Inflammatory macrophage treated with lipopolysaccharide for 1 hour (primary cell): ENCODE measurements around the gene PCBP1.
"Not testable (repeated sequence)": the region's sequence is repeated elsewhere in the genome, so short reads cannot be mapped to it uniquely, and the experiment has no call there.

Experiments used
- DNase-seq, 2 donors: peaks; one replicate each; pipeline ENCODE4 v3.0.0-alpha.2; 2020 to 2022

Gene PCBP1

GRCh38 chr2:70101174-70101573 is 13.9 kb downstream of the PCBP1 start:
- DNase-seq = no peak

DNA sequence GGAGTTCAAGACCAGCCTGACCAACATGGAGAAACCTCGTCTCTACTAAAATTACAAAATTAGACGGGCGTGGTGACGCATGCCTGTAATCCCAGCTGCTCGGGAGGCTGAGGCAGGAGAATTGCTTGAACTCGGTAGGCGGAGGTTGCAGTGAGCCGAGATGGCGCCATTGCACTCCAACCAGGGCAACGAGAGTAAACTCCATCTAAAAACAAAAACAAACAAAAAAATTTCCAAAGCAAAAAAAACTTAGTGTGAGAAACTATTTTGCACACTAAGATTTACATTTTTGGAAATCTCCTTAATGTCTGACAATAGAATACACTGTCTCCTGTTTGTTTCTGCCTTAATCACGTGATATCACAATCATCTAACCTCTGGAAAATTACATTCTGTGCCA is 14.4 kb downstream of the PCBP1 start:
- DNase-seq = not testable (repeated sequence)

DNA sequence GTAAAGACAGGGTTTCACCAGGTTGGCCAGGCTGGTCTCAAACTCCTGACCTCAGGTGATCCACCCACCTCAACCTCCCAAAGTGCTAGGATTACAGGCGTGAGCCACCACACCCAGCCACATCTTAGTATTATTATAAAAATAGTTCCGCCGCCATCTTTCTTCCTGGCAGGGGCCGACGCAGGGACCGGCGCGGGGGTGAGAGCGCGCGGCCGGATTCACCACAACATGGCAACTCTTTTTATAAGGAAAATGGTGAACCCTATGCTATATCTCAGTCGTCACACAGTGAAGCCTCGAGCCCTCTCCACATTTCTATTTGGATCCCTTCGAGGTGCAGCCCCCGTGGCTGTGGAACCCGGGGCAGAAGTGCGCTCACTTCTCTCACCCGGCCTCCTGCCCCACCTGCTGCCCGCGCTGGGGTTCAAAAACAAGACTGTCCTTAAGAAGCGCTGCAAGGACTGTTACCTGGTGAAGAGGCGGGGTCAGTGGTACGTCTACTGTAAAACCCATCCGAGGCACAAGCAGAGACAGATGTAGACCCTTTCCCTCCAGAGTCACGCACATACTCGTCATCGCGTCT is 15.1 kb downstream of the PCBP1 start:
- DNase-seq = not testable (repeated sequence)

DNA sequence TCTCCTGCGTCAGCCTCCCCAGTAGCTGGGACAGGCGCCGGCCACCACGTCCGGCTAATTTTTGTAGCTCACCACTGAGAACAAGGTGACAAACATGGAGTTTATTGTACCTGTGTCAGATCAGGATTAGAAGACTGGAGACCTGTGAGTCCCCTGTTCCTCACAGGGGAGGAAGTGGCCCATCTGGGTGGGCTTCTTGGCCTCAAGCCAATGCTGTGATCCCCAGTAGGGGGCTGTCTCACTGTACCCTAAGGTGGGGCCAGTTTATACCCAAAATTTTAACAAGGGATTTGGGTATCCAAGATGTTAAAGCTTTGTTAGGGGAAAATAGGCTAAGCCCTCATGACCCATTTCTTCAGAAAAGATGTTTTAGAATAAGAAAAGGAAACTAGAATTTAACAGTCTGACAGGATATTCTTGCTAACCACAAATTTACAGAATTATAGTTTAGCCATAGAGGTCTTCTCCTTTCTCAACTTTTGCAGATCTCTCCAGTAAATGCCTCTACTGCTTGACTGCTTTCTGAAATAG is 16.3 kb downstream of the PCBP1 start:
- no peak for DNase-seq

DNA sequence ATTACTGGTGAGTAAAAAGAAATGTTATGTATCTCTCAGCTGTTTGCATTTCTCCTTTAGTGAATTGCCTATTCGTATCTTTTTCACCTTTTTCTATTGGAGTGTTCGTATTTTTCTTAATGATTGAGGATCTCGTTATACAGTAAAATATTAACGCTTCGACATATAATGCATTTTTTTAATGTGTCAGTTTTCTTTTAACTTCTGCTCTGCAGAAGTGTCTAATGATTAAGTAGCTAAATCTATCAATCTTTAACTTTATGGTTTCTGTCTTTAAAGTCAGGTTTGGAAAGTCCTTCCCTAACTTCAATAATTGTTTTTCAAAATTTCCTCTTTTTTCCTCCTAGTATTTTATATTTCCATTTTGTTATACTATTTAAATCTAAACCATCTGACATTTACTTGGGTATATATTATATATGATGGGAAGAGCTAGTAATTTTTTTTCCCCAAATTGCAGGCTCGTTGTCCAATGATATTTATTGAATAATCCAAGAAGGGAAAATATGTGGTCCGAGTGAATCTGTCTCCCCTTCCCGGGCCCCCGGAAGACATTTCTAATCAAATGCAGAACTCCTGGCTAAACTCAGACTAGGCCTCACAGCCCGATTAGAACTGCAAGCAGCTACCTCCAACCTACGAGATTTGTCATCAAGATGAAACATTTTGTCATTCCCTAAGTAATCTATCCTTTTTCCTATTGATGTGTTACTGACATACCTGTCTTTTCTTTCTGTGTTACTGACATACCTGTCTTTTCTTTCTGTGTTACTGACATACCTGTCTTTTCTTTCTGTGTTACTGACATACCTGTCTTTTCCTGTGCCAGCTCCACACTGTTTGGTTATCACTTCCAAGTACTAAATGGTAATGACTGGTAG is 17.2 kb downstream of the PCBP1 start:
- peak; percentile 59 to 62 for DNase-seq

DNA sequence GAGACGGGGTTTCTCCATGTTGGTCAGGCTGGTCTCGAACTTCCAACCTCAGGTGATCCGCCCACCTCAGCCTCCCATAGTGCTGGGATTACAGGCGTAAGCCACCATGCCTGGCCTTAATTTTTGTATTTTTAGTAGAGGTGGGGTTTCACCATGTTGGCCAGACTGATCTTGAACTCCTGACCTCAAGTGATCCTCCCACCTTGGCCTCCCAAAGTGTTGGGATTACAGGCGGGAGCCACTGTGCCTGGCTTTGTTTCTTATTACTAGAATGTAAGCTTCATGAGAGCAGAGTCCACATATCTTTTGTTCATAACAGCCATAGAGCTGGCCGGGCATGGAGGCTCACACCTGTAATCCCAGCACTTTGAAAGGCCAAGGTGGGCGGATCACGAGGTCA is 18.9 kb downstream of the PCBP1 start:
- DNase-seq = not testable (repeated sequence)

GRCh38 chr2:70110397-70110796 is 23.1 kb downstream of the PCBP1 start:
- DNase-seq = not testable (repeated sequence)

- no peak for DNase-seq
These were observed 24.7 kb downstream of the PCBP1 start for GRCh38 chr2:70111752-70112591.

DNA sequence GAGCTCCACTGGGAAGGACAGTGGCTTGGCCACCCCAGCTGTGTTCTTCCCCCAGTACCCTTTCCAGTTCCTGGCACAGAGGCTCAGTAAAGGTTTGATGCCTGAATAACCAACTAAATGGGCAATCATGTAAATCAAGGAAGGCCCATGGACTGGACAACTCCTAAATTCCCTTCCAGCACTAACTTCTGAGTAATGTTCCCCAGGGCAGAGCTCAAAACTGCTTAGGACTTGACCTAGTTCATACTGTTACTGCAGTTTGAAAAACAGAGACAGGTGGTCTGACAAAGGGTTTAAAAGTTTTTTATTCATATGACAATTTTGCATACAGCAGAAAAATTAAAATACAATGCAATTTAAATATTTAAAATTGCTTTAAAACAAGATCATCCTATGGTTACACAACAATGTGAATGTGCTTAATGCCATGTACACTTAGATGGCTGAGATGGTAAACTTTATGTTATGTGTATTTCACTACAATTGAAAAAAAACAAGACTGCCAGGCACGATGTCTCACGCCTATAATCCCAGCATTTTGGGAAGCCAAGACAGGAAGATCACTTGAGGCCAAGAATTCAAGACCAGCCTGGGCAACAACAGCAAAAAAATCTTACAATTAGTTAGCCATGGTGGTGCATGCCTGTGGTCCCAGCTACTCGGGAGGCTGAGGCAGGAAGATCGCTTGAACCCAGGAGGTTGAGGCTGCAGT is 26.2 kb downstream of the PCBP1 start:
- no peak for DNase-seq

- peak in 1 of 2 donors; percentile 50 for DNase-seq
These were observed 28.6 kb downstream of the PCBP1 start for GRCh38 chr2:70115646-70116442.

GRCh38 chr2:70116936-70117552 is 29.8 kb downstream of the PCBP1 start:
- DNase-seq = no peak

- no peak for DNase-seq
These were observed 31.6 kb downstream of the PCBP1 start for GRCh38 chr2:70118798-70119454.

GRCh38 chr2:70121627-70122372 is 34.5 kb downstream of the PCBP1 start:
- no peak for DNase-seq

GRCh38 chr2:70122470-70122869 is 35.2 kb downstream of the PCBP1 start:
- no peak for DNase-seq

DNA sequence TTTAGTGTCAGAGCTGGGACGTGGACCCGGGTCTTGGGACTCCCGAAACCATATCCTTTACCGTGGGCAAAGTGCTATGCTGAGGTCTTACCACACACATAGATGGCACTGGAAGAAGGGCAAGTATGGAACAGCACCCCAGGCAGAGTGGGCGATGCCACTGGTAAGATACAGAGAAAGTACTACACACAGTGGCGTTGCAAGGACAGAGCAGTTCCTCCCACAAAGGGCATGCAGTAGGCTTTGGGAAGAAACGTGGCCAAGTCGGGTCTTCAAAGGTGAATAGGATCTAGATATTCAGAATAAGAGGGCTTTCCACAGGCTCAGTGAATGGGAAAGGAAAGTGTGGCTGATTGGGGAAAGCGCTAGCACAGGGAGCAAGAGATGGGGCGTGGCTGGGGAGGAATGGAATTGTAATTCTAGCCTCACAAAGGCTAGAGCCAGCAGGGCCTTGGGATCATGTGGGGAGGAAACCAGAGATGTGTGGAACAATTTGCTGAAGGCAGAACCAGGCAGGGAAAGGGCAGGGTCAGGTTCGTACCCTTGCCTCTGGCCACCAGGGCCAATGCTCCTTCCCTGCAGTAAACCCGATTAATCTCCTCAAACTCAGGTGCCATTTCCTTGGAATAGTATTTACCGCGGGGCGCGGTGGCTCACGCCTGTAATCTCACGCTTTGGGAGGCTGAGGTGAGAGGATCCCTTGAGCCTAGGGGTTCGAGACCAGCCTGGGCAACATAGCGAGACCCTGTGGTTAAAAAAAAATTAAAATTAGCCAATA is 36.0 kb downstream of the PCBP1 start:
- peak in 1 of 2 donors; percentile 42 for DNase-seq

- no peak for DNase-seq
These were observed 36.5 kb downstream of the PCBP1 start for GRCh38 chr2:70123829-70124116.

DNA sequence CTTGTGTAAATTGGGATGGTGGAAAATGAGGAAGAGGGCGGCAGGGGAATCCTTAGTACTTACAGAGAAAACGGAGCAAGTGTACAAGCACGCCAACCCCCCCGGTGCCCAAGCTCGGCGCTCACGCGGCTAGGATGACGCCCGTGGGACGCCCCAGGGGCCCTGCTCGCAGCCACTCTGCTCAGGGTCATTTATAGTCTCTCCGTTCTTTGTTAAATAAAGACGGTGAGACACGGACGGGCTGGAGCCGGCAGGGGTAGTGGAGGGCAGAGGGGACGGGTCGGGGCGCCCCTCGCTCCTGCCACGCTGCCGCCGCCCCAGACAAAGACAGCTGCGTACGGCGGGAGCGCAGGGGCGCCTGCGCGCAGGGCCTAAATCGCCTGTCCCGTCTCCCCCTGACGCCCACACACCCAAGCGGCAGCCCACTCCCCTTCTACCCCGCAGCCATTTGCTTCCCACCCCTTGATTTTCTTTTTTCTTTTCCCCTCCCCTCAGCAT is 37.8 kb downstream of the PCBP1 start:
- peak; percentile 74 to 88 for DNase-seq

- no peak for DNase-seq
These were observed 38.2 kb downstream of the PCBP1 start for GRCh38 chr2:70125498-70125898.

DNA sequence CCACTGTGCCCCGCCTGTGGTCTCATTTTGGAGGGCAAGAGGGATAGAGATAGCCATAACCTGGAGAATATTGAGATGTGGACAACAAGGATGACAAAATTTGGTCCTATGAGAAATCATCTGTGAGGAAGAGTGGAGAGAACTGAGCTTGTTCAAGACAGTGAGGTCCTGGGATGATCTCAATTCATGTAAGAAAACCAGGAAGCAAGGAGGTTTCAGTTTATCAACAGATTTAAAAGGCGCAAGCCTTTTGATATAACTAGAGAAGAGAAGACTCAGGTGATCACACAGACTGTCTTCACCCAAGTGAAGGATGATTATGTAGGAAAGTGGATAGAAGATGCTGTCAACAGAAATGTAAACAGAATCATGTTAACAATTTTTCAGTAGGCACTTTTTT is 39.1 kb downstream of the PCBP1 start:
- DNase-seq = no peak
